GM18907 (cell line): Measurements from ENCODE around the gene FHL3.

Source experiments
- ATAC-seq: cut with Tn5 transposase; IDR thresholded peaks from one replicate; pipeline ENCODE4 v1.9.1; 2021; ENCODE audit warnings: mild to moderate bottlenecking, moderate library complexity; ENCODE audit not compliant: unreplicated experiment

The FHL3 gene

DNA sequence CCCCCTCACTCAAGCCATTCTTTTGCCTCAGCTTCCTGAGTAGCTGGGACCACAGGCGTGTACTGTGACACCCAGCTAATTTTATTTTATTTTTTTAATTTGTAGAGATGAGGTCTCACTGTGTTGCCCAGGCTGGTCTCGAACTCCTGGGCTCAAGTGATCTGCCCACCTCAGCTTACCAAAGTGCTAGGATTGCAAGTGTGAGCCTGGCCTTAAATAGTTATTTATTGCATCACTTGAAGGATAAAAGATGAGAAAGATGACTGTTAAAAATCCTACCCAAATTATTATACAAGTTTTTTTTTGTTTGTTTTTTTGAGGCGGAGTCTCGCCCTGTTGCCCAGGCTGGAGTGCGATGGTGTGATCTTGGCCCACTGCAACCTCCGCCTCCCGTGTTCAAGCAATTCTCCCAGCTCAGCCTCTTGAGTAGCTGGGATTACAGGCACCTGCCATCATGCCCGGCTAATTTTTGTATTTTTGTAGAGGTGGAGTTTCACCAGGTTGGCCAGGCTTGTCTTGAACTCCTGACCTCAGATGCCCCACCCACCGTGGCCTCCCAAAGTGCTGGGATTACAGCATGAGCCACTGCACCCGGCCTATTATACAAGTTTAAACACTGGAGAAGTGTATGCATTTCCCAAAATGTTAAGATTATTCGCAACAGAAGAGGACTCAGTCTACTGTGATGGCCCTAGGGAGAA, 9.6 kb upstream of the FHL3 start:
- no peak for ATAC-seq

DNA sequence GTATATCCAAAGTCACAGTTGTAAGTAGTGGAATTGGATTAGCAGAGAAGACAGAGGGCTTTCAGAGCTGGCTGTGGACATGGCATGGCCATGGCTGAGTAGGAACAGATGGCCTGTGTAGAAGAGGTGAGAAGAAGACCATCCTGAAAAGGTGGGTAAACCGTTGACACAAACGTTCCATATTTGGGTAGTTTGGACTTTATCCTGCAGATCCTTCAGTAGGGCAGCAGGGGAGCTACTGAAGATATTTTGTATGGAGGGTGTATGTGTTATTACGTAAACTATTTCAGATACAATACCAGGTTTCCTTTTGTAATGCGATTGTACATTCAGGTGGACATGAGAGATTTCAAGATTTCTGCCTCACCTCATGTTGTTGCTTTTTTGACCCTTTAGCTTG, 8.9 kb upstream of the FHL3 start:
- ATAC-seq: no peak

DNA sequence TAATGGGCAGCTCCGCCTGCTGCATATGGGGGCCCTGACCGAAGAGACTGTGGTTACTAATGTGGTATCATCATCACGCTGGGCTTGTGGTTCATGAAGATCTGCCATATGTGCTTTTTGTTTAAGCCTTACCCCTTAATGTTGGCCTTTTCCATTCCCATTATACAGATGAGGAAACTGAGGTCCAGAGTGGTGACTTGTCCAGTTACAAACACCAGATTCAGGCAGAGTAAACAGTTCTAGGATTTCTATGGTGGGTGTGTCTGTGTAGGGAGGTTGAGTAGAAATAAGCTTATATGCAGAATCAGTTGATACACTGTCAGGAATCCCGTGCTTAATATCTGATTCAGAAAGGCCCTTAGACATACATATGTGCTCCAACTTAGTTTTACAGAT, 7.9 kb upstream of the FHL3 start:
- no peak for ATAC-seq

DNA sequence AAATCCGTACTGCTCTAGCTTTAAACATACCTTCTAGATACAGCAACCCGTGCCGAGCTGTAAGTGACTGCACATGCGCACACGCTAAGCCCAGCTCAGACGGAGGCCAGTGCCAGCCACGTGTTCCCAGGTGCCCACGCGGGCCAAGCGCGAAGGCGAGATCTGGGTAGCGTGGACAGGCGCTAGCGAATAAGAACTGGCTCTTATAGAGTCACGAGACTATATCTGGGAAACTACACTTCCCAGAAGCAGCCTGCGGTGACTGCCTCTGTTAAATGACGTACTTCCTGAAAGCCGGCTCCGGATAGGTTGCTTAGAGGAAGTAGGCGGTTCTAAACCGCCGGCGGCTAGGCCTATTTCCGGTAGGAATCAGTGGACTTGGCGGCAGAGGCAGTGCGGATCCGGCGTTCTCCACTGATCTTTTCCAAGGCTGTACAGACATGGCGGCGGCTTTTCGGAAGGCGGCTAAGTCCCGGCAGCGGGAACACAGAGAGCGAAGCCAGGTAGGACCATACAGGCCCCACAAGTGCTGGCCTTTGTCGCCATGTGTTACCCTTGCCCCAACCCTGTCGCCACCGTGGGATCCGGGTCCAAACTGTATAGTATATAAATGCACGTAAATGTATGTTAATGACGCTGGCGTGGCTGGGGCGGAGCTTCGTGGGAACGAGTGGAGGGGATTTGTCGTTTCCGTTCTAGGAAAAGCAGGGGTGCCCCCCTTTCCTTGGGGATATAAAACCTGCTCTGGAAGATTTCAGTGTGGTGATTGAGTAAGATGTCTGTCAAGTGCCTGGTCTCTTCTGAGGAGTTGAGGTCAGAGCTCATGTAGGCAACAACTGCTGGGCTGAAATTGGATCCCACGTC, 7.3 kb upstream of the FHL3 start, which contains the start of gene UTP11:
Gene UTP11, plus strand, starts transcription at position 372 of the 864 bp plus-strand sequence. Its CDS starts 69 bp downstream, at position 441.
- peak; percentile 91 for ATAC-seq

DNA sequence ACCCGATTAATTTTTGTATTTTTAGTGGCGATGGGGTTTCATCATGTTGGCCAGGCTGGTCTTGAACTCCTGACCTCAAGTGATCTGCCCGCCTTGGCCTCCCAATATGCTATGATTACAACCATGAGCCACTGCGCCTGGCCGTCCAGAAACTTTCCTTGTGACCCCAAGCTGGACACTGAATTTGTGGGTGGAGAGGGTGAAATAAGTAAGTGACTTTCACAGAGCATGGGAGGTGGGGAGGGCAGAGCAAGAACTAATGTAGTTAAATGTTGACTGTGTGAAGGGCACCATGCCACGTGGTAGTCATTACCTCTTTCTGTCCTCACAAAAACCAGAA, 4.5 kb upstream of the FHL3 start:
- ATAC-seq: no peak

DNA sequence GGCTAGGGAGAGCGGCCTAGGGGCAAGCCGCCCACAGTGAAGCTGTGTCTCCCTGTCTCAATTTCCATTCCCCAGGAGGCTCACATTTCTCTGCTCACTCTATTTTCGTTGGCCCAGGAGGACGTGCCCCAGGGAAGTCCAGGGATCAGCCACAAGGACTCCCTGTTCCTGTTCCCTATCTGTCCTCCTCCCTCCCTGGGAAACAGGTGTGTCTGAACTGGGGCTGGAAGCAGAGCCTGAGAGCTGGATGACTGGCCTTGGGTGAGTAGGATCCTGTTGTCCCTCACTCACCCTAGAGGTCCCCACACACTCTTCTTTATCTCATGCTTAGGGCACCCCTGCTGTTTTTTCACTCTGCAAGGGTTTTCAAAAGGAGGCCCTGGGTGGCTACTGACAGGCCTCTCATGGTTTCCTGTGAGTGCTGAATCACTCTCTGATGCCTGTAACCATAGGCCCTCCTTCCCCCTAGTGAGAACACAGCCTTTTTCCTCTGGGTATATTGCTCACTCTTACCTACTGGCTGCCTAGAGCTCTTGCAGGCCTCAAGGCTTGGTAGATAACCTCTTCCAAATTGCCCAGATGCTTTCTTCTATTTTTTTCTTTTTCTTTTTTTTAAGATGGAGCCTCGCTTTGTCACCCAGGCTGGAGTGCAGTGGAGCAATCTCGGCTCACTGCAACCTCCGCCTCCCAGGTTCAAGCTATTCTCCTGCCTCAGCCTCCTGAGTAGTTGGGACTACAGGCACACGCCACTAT, 4.0 kb upstream of the FHL3 start:
- ATAC-seq: no peak

DNA sequence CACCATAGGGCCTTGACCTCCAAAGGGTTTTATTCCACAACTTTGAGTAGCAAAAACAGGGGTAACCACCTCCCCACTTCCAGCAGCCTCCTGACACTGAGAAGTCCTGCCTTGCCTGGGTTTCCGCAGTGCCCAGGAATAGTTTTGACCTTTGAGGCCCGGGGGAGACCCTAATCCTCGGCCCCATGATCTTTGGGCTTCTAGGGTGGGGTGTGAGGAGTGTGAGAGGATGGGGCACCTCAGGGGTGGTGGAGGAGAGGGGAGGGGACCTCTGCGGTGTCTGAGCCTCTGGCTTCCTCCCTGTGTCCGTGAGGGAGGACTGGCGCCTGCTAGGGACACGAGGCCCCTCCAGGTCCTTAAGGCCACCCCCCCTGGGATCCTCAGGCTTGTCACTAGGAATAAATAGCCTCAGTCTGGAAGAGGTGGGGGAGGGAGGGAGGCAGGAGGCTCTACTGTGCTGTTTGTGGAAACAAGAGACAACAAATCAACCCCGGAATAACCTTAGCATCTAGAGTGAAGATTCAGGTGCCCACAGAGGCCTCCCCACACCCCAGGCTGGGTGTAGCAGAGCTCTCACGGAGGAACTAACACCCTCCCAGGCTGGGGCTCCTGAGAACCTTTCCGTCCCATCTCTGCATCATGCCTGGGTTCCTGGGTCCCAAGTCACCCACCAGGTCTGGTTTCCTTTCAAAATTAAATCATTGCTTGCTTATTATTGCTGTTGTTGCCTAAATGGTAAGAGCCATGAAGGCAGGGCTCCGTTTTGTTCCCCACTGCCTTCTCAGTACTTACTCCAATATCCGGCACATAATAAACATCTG, 904 bp upstream of the FHL3 start:
- ATAC-seq: no peak

DNA sequence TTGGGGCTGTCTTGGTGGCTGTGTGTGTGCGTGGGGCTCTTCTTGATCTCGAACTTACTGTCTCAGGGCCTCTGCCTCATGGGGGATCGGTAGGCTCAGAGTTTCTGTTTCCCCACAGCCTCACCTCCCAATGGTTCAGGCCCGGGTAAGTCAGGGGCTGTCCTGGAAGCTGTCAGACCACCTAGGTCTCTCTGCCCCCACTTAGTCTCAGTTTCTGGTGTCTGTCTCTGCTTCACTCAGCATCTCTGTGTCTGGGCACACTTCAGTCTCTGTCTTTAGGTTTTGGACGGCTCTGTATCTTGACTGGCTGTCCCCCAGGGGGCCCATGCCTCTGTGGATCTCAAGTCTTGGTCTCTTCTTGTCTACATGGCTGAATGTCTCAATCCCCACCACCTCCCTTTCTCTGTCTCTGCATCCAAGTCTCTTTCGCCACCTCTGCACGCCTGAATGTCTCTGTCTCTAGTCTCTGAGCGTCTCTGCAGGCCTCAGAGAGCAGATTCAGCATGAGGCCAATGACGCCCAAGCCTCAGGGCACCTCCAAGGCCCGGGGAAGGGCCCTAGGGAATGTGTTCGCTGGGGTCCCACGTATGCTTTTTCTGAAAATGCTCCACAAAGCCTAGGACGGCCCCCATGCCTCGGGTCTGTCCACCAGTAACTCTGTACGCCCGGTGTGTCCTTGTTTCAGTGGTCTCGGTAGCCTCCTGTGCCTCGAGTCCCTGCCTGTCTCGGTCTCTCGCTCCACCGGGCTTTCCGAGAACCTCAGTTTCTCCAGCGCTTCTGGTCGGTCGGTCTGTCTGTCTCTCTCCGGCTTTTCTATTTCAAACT, 818 bp downstream of the FHL3 start:
- no peak for ATAC-seq

DNA sequence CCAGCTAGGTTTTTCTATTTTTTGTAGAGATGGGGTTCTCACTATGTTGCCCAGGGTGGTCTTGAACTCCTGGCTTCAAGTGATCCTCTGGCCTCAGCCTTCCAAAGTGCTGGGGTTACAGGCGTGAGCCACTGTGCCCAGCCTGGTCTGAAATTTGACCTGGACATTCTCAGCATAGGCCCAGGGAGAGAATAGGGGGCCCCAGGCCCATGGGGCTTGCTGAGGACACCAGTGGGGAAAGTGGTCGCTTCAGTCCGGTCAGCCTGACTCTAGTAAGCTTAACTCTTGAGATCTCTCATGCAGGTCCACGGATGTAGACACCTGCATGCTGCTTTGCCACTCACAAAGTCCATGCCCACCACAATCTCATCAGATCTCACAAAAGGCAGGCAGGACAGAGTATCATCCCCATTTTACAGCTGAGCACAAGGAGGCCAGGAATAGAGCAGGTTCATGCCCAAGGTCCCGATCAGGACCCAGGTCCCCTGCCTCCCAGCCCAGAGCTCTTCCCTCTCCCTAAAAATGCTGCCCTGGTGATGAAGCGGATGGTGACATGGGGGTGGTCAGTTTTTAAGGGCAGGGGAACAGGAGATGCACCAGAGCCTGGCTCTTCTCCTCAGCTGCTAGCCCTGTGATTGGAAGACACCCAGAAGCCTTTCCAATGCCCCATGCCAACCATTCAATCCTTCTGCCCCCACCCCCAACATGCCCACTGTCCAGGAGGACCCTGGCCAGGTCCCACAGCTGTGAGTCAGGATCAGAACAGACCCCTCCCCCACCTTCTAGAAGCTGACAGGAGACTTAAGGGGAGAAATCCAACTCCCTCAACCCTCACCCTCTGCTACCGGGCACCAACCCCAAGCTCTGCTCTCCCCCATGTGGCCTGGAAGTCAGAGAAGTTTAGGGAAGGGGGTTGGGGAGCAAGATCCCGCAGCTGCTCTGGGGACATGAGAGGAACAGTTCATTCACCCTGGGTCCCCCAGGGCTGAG, 1.8 kb downstream of the FHL3 start:
- no peak for ATAC-seq

DNA sequence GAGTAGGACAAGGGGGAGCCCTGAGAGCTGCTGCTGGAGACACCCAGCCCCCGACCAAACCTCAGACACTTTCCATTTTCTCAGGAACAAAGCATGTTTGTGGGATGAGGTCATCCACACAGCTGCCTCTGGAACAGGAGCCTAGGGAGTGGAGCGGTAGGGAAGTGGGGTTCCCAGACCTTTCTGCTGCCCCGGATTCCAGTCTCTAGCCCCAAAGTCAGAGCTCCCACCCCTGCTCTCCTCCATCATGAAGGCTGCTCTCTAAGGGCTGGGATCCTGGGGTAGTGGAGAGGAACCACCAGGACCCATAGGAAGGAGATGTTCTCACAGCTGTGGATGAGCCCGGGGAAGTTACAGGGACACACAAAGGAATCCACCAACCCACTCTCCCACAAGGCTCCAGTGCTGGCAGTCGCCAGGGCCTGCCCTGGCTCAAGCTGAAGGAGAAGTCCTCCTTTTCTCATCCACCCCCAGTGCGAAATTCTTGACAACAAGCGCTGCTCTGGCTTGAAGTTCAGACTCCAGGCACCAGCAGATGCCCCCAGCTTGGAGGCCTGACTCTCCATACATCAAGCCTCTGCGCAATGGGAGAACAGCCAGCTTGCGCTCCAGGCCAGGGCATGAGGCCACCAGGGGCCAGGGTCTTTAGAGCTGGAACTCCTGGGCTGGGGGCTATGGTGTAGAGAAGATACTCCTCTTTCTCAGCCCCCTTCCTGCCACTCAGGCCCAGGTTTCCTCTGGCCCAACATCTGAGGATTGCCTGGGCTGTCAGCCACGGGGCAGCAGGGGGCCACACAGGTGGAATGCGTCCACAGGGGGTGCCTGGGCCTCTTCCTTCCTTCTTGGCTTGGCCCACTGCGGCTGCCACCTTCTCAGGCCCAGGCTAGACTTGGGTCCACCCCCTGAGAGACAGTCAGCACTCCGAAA, 4.5 kb downstream of the FHL3 start:
- ATAC-seq: no peak

DNA sequence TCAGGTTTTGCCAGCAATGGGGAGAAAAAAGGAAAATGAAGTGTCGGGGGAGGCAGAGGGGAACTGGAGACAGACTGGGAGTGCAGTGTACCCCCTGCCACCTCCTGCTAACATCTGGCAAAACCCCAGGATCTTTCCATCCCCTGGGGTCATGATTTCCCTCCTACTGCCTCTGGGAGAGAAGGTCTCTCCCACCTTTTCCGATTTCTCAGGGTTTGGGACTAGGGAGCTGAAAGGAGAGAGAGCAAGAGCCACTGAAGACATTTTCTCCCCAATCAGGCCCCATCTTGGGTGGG, 5.1 kb downstream of the FHL3 start:
- no peak for ATAC-seq

DNA sequence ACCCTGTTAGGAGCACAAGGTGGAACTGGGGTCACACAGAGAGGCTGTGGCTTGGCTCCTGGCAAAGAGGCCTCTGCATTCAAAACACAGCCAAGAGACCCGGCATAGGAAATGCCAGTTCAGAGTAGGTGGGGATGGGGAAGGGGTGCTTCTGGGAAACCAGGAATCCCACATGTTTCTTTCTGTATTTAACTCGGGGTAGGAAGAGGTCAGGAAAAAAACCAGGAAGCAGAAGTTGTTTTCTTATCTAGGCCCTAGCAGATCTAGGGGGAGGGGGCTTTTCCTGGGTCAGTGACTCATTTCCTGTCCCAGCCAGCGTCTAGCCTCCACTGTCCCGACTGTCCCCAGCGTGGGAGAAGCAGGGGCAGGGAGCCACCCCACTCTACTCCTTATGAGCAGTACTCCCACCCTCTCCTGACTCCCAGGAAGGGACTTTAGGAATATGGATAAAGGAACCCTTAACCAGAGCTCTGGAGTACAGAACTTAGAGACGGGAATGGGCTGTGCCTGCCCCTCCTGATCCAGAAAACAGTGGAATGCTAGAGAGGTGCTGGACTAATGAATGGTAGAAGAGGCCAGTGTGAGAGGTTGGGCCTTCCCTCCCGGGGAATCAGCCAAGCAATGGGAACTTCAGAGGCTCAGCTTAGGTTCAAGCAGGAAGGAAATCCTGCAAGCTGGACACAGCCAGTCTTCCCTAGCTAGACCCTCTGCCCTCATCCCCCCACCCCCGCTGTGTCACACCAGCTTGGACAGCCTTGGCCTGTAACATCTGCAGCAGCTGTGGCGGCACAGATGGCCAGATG, 5.7 kb downstream of the FHL3 start:
- ATAC-seq: no peak

DNA sequence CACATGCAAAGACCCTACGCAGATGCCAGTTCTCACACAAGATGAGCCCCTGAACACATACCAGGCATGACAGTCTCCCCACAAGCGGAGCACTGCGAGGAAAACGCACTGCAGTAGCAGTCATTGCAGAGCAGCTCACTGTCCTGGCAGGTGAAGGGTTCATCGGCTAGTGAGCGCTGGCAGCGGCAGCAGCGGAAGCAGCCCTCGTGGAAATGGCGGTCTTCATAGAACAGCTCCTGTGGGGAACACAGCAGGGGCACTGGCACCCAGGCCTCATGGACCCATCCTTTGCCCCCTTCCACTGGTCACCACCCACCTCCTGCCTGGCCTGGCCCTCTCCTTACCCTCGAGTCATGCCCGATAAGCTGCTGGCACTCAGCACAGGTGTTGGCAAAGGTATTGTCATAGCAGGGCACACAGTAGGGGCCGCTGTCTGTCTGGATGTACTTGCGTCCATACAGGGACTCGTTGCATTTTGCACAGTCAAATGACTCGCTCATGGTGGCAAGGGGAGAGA, 6.3 kb downstream of the FHL3 start:
- no peak for ATAC-seq

DNA sequence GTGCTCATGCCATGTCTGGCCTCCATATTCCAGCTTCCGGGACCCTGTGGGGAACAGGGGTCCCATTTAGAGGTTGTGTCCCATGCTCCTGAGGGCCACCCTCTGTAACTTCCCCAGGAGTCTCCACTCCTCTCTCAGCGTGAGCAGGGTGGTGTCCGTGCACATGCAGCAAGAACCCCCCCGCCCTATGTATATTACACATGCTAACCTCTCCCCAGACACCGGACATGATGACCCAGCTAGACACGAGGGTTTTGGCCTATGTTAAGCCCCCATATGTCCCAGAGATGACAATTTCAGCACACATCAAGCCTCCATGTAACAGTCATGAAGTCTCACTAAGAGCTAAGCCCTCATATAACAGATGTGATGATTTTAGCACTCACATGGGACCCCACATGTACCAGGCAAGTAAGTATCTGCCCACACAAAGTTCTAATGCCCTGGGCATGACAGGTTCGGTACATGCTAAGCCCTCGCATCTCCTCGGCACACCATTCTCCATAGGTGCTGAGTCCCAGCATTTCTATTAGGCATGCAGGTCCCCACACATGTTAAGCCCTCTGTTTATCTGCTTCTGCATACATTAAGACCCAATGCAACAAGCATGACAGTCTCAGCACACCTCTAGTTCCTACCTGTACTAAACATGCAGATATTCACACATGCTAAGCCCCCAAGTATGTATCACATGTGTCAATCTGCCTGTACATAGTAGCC, 7.1 kb downstream of the FHL3 start:
- no peak for ATAC-seq

DNA sequence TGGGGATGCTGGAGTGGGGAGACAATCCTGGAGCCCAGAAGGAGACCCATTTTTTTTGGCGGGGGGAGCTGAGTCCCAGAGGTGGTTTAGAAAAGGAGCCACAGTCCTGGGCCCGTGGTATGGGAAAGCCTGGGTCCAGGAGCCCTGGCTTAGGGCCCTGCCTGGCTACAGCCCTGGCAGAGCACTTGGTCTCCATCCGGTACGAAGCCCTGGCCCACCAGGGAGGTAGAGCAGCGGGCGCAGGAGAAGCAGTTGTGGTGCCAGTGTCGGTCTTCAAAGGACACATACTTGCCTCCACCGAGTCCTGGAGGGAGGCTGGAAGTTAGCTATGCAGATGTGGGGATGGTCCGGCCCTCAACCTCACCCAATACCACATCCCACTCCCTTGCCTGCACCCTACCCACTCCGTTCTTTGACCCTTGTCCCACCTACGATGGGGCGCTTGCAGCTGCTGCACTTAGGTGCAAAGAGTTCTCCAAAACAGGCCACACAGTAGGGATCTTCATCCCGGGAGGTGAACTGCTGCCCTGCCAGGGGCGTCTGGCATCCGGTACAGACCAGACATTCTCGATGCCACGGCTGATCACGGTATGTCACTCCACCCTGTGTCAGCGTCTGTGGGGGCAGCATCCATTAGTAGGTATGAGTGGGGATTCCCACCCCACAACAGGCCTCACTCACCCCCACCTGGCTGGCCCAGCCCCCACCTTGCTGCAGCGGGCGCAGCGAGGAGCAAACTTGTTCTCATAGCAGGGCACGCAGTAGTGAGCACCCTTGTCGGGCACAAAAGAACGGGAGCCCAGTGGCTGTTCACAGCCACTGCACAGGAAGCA, 7.8 kb downstream of the FHL3 start:
- no peak for ATAC-seq
